Measurements from ENCODE around the gene RBMXL3.
"Not testable (repeated sequence)": the region's sequence is repeated elsewhere in the genome, so short reads cannot be mapped to it uniquely, and the experiment has no call there.

Gene RBMXL3

DNA sequence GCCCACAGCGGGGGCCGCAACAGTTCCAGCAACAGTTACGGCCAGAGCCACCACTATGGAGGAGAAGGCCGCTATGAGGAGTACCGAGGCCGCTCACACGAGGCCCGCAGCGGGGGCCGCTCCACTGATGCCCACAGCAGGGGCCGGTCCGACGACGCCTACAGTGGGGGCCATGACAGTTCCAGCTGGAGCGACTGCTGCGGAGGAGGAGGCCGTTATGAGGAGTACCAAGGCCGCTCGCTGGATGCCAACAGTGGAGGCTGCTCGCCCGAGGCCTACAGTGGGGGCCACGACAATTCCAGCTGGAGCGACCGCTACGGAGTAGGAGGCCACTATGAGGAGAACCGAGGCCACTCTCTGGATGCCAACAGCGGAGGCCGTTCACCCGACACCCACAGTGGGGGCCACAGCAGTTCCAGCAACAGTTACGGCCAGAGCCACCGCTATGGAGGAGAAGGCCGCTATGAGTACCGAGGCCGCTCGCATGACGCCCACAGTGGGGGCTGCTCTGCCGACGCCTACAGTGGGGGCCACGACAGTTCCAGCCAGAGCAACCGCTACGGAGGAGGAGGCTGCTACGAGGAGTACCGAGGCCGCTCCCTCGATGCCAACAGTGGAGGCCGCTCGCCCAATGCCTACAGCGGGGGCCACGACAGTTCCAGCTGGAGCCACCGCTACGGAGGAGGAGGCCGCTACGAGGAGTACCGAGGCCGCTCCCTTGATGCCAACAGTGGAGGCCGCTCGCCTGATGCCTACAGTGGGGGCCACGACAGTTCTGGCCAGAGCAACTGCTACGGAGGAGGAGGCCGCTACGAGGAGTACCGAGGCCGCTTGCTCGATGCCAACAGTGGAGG is 1.7 kb downstream of the RBMXL3 start:
- H3K4me3 ChIP-seq: no peak overlapping the region
- no peak overlapping the region for H3K4me2 ChIP-seq
- H3K27me3 ChIP-seq: peaks cover 17% of the 10 kb centered on the region
- H3K36me3 ChIP-seq: no peaks in the 10 kb centered on the region
- TF ChIP-seq Cebpa-rat (IDR thresholded peaks at IDR 0.05): no peak
- H3K9me3 ChIP-seq: peaks cover 35% of the 10 kb centered on the region
- H3K4me1 ChIP-seq: no peaks in the 10 kb centered on the region
- no peaks in the 10 kb centered on the region for H4K20me1 ChIP-seq
- H3K9ac ChIP-seq: no peak overlapping the region
- H3K27ac ChIP-seq: no peak overlapping the region

GRCh38 chrX:115191490-115192243 is 2.5 kb downstream of the RBMXL3 start:
- no peak overlapping the region for H3K4me2 ChIP-seq

DNA sequence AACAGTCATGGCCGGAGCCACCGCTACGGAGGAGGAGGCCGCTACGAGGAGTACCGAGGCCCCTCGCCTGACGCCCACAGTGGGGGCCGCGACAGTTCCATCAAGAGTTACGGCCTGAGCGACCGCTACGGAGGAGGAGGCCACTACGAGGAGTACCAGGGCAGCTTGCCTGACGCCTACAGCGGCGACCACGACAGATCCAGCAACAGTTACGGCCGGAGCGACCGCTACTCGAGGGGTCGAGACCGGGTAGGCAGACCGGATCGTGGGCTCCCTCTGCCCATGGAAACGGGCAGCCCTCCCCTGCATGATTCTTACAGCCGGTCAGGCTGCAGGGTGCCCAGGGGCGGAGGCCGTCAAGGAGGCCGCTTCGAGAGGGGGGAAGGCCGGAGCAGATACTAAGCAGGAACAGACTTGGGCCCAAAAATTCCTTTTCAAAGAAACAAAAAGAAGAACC is 3.1 kb downstream of the RBMXL3 start:
- no peaks in the 10 kb centered on the region for H3K36me3 ChIP-seq
- H3K9ac ChIP-seq: no peak overlapping the region
- no peak for TF ChIP-seq Cebpa-rat (IDR thresholded peaks at IDR 0.05)
- no peak overlapping the region for H3K4me3 ChIP-seq
- peaks cover 35% of the 10 kb centered on the region for H3K9me3 ChIP-seq
- peaks cover 28% of the 10 kb centered on the region for H3K27me3 ChIP-seq
- H4K20me1 ChIP-seq: no peaks in the 10 kb centered on the region
- H3K4me1 ChIP-seq: no peaks in the 10 kb centered on the region
- H3K27ac ChIP-seq: no peak overlapping the region
- no peak overlapping the region for H3K4me2 ChIP-seq

More at GRCh38 chrX:115191490-115192243, 2.5 kb downstream of the RBMXL3 start:
- H3K4me1 ChIP-seq: no peaks in the 10 kb centered on the region
- no peak for TF ChIP-seq Cebpa-rat (IDR thresholded peaks at IDR 0.05)
- H3K36me3 ChIP-seq: no peaks in the 10 kb centered on the region
- no peak overlapping the region for H3K4me3 ChIP-seq
- H4K20me1 ChIP-seq: no peaks in the 10 kb centered on the region
- H3K27ac ChIP-seq: no peak overlapping the region
- no peak overlapping the region for H3K9ac ChIP-seq
- H3K9me3 ChIP-seq: peaks cover 35% of the 10 kb centered on the region
- peaks cover 25% of the 10 kb centered on the region for H3K27me3 ChIP-seq

GRCh38 chrX:115204040-115204439 is 14.8 kb downstream of the RBMXL3 start:
- peaks cover 40% of the 10 kb centered on the region for H3K9me3 ChIP-seq
- H3K36me3 ChIP-seq: no peaks in the 10 kb centered on the region
- TF ChIP-seq Cebpa-rat (IDR thresholded peaks at IDR 0.05): no peak
- no peaks in the 10 kb centered on the region for H4K20me1 ChIP-seq
- no peak overlapping the region for H3K9ac ChIP-seq
- no peak overlapping the region for H3K27ac ChIP-seq
- no peak overlapping the region for H3K4me2 ChIP-seq
- H3K4me1 ChIP-seq: no peaks in the 10 kb centered on the region
- 0 out of 2 replicates have a peak overlapping the region, but pooled peaks have one; percentile 28 for H3K4me3 ChIP-seq
- H3K27me3 ChIP-seq: peaks cover 27% of the 10 kb centered on the region

- not testable (repeated sequence) for H3K4me2 ChIP-seq, H4K20me1 ChIP-seq, H3K4me1 ChIP-seq, H3K36me3 ChIP-seq, H3K4me3 ChIP-seq, H3K9ac ChIP-seq, H3K27ac ChIP-seq
- Histone ChIP-seq H3K27me3 (peaks cover 73% of the 10 kb centered on the region), H3K9me3 (peaks cover 12% of the 10 kb centered on the region)
These were observed 20.3 kb downstream of the RBMXL3 start for GRCh38 chrX:115209547-115209946.

- no peak for TF ChIP-seq Cebpa-rat (IDR thresholded peaks at IDR 0.05)
- Histone ChIP-seq H3K27ac (no peak overlapping the region), H3K4me1 (no peaks in the 10 kb centered on the region), H4K20me1 (no peaks in the 10 kb centered on the region; the same call in 1 of the 2 replicates), H3K4me2 (no peak overlapping the region), H3K4me3 (no peak overlapping the region), H3K27me3 (peaks cover 80% of the 10 kb centered on the region), H3K9me3 (peaks cover 5% of the 10 kb centered on the region; the same call in 1 of the 2 replicates), H3K36me3 (no peaks in the 10 kb centered on the region), H3K9ac (no peak overlapping the region)
These were observed 24.9 kb downstream of the RBMXL3 start for GRCh38 chrX:115214151-115214550.

GRCh38 chrX:115214605-115215004 is 25.4 kb downstream of the RBMXL3 start:
- Histone ChIP-seq H3K4me3 (no peak overlapping the region), H3K36me3 (no peaks in the 10 kb centered on the region), H3K4me1 (no peaks in the 10 kb centered on the region), H3K4me2 (no peak overlapping the region), H4K20me1 (no peaks in the 10 kb centered on the region; the same call in 1 of the 2 replicates), H3K9me3 (peaks cover 5% of the 10 kb centered on the region; the same call in 1 of the 2 replicates), H3K27ac (no peak overlapping the region), H3K9ac (no peak overlapping the region), H3K27me3 (peaks cover 80% of the 10 kb centered on the region)
- TF ChIP-seq Cebpa-rat (IDR thresholded peaks at IDR 0.05): no peak

DNA sequence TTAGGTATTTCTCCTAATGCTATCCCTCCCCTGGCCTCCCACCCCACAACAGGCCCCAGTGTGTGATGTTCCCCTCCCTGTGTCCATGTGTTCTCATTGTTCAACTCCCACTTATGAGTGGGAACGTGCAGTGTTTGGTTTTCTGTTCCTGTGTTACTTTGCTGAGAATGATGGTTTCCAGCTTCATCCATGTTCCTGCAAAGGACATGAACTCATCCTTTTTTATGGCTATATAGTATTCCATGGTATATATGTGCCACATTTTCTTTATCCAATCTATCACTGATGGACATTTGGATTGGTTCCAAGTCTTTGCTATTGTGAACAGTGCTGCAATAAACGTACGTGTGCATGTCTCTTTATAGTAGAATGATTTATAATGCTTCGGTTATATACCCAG is 28.1 kb downstream of the RBMXL3 start:
- H3K9me3 ChIP-seq, H3K36me3 ChIP-seq, H3K4me1 ChIP-seq, H3K9ac ChIP-seq, H3K4me2 ChIP-seq, H4K20me1 ChIP-seq, H3K4me3 ChIP-seq, H3K27ac ChIP-seq: not testable (repeated sequence)
- H3K27me3 ChIP-seq: peaks cover 74% of the 10 kb centered on the region

GRCh38 chrX:115226929-115227328 is 37.7 kb downstream of the RBMXL3 start:
- no peaks in the 10 kb centered on the region for H3K4me1 ChIP-seq
- H3K4me3 ChIP-seq: no peak overlapping the region
- H3K27me3 ChIP-seq: peaks cover 73% of the 10 kb centered on the region
- H3K36me3 ChIP-seq: no peaks in the 10 kb centered on the region
- no peak overlapping the region for H3K4me2 ChIP-seq
- H4K20me1 ChIP-seq: no peaks in the 10 kb centered on the region; the same call in 1 of the 2 replicates
- no peak overlapping the region for H3K9ac ChIP-seq
- H3K27ac ChIP-seq: no peak overlapping the region
- H3K9me3 ChIP-seq: no peaks in the 10 kb centered on the region
- TF ChIP-seq Cebpa-rat (IDR thresholded peaks at IDR 0.05): no peak
